Sigmoid colon (tissue), 4 donors: ENCODE results near the gene FBXL19.

ENCODE experiments used
- CTCF ChIP-seq, 4 experiments: fragments of 450-650 bp in 3 of 4; fragments of 200-600 bp in 1 of 4; IDR thresholded peaks; one replicate each; pipeline ENCODE4 v1.5.1; 2016 to 2019; ENCODE audit warnings: antibody characterized with exemption in 4 of 4, mild to moderate bottlenecking in 3 of 4, moderate library complexity in 2 of 4
- EP300 ChIP-seq, 4 donors: sonication (generic); formaldehyde crosslinking; IDR thresholded peaks; one replicate each; pipeline ENCODE4 v1.6.1; 2017; ENCODE audit warnings: antibody characterized with exemption in 4 of 4

GRCh38 chr16:30907064-30907463, 16.3 kb upstream of the FBXL19 start:
- no peak for TF ChIP-seq CTCF (IDR thresholded peaks at IDR 0.05)
- no peak for TF ChIP-seq EP300 (IDR thresholded peaks at IDR 0.05)
